ENCODE measurements around the gene GRIN3B.

Gene GRIN3B

DNA sequence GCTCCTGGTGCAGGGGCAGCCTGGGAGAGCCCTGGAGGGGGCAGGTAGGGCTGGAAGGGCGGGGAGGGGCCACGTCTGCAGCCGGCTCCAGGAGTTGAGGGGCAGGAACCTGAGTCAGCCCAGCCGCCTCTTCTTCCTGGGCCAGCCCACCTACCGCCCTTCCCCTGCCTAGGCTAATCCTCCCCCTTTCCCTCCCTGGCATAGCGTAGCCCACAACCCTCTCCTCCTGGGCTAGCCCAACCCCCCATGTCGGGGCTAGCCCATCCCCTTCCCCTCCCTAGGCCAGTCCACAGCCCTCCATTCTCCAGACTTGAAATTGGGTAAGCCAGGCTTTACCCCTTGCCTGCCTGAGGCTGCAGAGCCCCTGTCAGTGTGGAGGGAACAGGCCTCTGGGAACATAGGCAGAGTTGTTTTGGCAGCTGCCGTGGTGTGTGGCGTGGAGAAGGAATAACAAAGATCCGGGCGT is 36.7 kb upstream of the GRIN3B start:
- Mint-ChIP-seq H3K4me1 (peaks cover 41% of the 10 kb centered on the region), H3K36me3 (ENCODE audit: low read depth) (peaks cover 64% of the 10 kb centered on the region), H3K9me3 (peaks cover 20% of the 10 kb centered on the region), H3K27ac (no peak overlapping the region), H3K27me3 (ENCODE audit: low read depth, poor library complexity) (no peaks in the 10 kb centered on the region), H3K4me3 (no peak overlapping the region)
- DNase-seq = no peak
- TF ChIP-seq, protein P1, sequence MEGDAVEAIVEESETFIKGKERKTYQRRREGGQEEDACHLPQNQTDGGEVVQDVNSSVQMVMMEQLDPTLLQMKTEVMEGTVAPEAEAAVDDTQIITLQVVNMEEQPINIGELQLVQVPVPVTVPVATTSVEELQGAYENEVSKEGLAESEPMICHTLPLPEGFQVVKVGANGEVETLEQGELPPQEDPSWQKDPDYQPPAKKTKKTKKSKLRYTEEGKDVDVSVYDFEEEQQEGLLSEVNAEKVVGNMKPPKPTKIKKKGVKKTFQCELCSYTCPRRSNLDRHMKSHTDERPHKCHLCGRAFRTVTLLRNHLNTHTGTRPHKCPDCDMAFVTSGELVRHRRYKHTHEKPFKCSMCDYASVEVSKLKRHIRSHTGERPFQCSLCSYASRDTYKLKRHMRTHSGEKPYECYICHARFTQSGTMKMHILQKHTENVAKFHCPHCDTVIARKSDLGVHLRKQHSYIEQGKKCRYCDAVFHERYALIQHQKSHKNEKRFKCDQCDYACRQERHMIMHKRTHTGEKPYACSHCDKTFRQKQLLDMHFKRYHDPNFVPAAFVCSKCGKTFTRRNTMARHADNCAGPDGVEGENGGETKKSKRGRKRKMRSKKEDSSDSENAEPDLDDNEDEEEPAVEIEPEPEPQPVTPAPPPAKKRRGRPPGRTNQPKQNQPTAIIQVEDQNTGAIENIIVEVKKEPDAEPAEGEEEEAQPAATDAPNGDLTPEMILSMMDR (IDR thresholded peaks at IDR 0.05) = no peak

DNA sequence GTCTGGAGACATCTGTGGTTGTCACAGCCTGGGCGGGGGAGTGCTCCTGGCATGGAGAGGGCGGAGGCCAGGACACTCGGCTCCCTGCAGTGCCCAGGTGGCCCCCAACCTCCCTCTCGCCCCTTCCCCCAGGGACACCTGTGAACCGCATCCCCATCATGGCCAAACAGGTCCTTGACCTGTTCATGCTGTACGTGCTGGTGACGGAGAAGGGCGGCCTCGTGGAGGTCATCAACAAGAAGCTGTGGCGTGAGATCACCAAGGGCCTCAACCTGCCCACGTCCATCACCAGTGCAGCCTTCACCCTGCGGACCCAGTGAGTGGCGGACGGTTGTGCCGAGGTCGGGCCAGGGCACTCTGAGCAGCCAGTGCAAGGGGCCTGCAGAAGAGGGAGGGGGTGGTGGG is 36.1 kb upstream of the GRIN3B start:
- H3K27me3 Mint-ChIP-seq (ENCODE audit: low read depth, poor library complexity) = peaks cover under 1% of the 10 kb centered on the region
- peaks cover 35% of the 10 kb centered on the region for H3K4me1 Mint-ChIP-seq
- peaks cover 25% of the 10 kb centered on the region for H3K9me3 Mint-ChIP-seq
- TF ChIP-seq, protein P1 (IDR thresholded peaks at IDR 0.05) = no peak
- no peak for DNase-seq
- no peak overlapping the region for H3K4me3 Mint-ChIP-seq
- H3K27ac Mint-ChIP-seq = no peak overlapping the region
- H3K36me3 Mint-ChIP-seq (ENCODE audit: low read depth) = peaks cover 66% of the 10 kb centered on the region

DNA sequence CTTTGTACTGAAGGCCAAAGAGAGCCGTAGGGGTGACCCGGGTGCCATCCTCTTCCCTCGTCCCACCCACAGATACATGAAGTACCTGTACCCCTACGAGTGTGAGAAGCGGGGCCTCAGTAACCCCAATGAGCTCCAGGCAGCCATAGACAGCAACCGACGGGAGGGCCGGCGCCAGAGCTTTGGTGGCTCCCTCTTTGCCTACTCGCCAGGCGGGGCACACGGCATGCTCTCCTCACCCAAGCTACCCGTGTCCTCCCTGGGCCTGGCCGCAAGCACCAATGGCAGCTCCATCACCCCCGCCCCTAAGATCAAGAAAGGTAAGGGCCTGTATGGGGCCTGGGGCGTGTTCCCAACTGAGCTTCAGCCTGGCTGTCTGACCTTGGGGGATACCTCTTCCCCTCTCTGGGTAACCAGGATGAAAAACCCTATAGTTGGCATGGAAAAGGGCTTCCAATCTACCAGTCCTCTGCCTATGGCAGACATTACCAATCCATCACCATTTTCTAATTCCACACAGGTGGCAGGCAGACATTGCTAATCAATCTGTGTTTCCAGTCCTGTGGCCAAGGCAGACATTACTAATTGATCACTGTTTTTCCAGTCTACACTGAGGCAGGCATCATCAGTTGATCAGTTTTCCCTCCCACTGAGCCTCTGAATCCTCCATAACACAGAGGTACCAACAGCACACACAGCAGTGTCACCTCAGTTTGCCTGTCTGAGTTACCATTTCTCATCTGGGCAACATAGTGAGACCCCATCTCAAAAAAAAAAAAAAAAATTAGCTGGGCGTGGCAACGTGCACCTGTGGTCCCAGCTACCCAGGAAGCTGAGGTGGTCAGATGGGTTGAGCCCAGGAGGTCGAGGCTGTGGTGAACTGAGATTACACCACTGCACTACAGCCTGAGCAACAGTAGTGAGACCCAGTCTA is 35.2 kb upstream of the GRIN3B start:
- peaks cover 70% of the 10 kb centered on the region for H3K36me3 Mint-ChIP-seq (ENCODE audit: low read depth)

DNA sequence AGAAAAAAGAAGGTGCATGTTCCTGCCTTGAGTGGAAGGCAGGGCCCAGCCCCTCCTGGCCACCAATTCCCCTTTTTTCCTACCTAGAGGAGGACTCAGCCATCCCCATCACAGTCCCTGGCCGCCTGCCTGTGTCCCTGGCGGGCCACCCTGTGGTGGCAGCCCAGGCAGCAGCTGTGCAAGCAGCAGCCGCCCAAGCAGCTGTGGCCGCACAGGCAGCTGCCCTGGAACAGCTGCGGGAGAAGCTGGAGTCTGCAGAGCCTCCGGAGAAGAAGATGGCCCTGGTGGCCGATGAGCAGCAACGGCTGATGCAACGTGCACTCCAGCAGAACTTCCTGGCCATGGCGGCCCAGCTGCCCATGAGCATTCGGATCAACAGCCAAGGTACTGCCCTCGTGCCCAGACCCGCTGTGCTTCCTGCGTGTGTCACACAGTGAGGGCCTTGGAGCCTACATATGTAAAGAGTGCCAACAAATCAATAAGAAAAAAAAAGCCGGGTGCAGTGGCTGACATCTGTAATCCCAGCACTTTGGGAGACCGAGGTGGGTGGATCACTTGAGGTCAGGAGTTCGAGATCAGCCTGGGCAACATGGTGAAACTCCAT is 33.6 kb upstream of the GRIN3B start:
- Mint-ChIP-seq H3K27ac (no peak overlapping the region), H3K4me3 (no peak overlapping the region), H3K4me1 (peaks cover 18% of the 10 kb centered on the region), H3K36me3 (ENCODE audit: low read depth) (peaks cover 86% of the 10 kb centered on the region), H3K27me3 (ENCODE audit: low read depth, poor library complexity) (peaks cover 3% of the 10 kb centered on the region), H3K9me3 (peaks cover 33% of the 10 kb centered on the region)
- no peak for DNase-seq
- TF ChIP-seq, protein P1 (IDR thresholded peaks at IDR 0.05) = no peak

More for the DNA sequence above, 35.2 kb upstream of the GRIN3B start:
- DNase-seq = no peak
- peaks cover 26% of the 10 kb centered on the region for H3K4me1 Mint-ChIP-seq
- H3K27ac Mint-ChIP-seq = no peak overlapping the region
- TF ChIP-seq, protein P1 (IDR thresholded peaks at IDR 0.05) = no peak
- peaks cover 3% of the 10 kb centered on the region for H3K27me3 Mint-ChIP-seq (ENCODE audit: low read depth, poor library complexity)
- H3K4me3 Mint-ChIP-seq = no peak overlapping the region
- H3K9me3 Mint-ChIP-seq = peaks cover 27% of the 10 kb centered on the region

DNA sequence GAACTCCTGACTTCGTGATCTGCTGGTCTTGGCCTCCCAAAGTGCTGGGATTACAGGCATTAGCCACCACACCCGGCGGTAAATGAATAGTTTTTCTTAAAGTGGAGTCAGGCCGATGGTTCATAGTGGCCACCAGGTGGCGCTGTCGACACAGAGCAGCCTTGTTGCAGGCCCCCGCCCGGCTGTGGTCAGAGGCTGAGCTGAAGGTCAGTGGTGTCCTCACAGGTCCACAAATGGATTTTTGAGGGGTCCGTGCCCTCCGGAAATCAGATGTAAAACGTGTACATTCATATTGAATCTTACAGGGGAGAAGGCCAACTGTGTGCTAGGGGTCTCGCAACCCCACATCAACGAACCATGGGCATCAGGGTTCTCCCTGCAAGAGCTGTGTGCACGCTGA is 29.5 kb upstream of the GRIN3B start:
- Mint-ChIP-seq H3K9me3 (peaks cover 29% of the 10 kb centered on the region), H3K27me3 (ENCODE audit: low read depth, poor library complexity) (peaks cover 3% of the 10 kb centered on the region), H3K4me3 (no peak overlapping the region), H3K27ac (no peak overlapping the region), H3K4me1 (peaks cover 24% of the 10 kb centered on the region), H3K36me3 (ENCODE audit: low read depth) (peaks cover 77% of the 10 kb centered on the region)
- TF ChIP-seq, protein P1 (IDR thresholded peaks at IDR 0.05) = peak; percentile 45
- DNase-seq = no peak

All from nephron progenitor cell (in vitro differentiated cells).